Measurements from ENCODE around the gene WASF2.

The WASF2 gene

DNA sequence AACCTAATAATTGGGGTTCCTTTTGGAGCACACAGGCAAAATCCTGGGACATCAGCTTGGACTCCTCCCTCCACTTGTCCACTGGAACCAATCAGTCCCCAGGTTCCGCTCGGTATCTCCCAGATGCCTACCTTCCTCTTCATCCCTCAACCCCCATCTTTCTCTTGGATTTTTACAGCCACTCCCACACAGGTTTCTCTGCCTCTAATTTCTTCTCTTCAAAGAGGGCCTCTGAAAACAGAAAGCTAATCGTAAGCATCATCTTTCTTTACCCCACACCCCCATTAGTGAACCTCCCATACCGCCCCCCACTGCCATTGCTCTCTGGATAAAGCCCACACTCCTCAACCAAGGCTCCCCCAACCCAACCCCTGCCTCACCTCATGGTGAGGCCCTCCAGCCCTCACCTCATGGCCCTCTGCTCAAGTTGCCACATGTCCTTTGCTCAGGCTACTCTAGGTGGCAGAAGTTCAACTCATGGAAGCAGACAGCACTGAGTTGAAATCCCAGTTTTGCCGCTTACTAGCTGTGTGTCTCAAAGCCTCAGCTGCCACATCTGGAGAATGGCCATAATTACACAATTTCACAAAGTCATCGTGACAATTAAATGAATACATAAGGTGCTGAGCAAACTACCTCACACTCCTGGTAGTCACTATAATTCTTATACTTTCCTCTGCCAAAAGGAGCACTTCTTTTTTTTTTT lies 18.1 kb upstream of the WASF2 start:
- no peaks in the 10 kb centered on the region for H3K27me3 ChIP-seq (ENCODE audit: low read length)
- no peaks in the 10 kb centered on the region for H3K9me2 ChIP-seq (replicated peaks; ENCODE audit: insufficient read depth, low read length)
- no peaks in the 10 kb centered on the region for H3K9me3 ChIP-seq (ENCODE audit: insufficient read depth, low read length)
- H4K20me1 ChIP-seq (ENCODE audit: low read depth, low read length): no peaks in the 10 kb centered on the region
- H3K9ac ChIP-seq (ENCODE audit: low read length): no peak overlapping the region
- no peaks in the 10 kb centered on the region for H3K79me2 ChIP-seq (ENCODE audit: insufficient read depth, low read length)
- no peak for TF ChIP-seq EZH2phosphoT487 (conservative IDR thresholded peaks at IDR 0.05; ENCODE audit: low read length)
- TF ChIP-seq, protein P1, sequence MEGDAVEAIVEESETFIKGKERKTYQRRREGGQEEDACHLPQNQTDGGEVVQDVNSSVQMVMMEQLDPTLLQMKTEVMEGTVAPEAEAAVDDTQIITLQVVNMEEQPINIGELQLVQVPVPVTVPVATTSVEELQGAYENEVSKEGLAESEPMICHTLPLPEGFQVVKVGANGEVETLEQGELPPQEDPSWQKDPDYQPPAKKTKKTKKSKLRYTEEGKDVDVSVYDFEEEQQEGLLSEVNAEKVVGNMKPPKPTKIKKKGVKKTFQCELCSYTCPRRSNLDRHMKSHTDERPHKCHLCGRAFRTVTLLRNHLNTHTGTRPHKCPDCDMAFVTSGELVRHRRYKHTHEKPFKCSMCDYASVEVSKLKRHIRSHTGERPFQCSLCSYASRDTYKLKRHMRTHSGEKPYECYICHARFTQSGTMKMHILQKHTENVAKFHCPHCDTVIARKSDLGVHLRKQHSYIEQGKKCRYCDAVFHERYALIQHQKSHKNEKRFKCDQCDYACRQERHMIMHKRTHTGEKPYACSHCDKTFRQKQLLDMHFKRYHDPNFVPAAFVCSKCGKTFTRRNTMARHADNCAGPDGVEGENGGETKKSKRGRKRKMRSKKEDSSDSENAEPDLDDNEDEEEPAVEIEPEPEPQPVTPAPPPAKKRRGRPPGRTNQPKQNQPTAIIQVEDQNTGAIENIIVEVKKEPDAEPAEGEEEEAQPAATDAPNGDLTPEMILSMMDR (IDR thresholded peaks at IDR 0.05; ENCODE audit: insufficient read depth, low read length, poor library complexity, severe bottlenecking): no peak
- no peak overlapping the region for H3K27ac ChIP-seq (ENCODE audit: low read depth, low read length)
- no peak overlapping the region for H3K4me3 ChIP-seq (ENCODE audit: insufficient read depth, low read length, poor library complexity, severe bottlenecking)
- no peaks in the 10 kb centered on the region for H3K36me3 ChIP-seq (ENCODE audit: low read length)
- no peak overlapping the region for H2AFZ ChIP-seq (ENCODE audit: low read depth, low read length, severe bottlenecking)
- no peaks in the 10 kb centered on the region for H3F3A ChIP-seq (ENCODE audit: insufficient read depth)
- H3K4me2 ChIP-seq (ENCODE audit: low read depth, low read length, poor library complexity, severe bottlenecking): no peak overlapping the region

DNA sequence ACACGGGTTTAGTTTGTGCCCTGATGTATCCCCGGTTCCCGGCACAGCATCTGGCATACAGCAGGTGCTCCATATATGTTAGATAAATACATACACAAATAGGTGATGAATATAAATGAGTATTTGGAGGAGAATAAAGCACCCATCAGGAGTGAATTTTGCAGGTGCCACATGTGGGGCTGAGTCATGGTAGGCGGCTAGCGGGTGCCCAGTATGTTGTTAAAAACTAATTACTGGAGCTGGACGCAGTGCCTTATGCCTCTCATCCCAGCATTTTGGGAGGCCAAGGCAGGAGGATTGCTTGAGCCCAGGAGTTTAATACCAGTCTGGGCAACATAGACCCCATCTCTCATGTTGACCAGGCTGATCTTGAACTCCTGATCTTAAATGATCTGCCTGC lies 16.7 kb upstream of the WASF2 start:
- H3K4me3 ChIP-seq (ENCODE audit: insufficient read depth, low read length, poor library complexity, severe bottlenecking): no peak overlapping the region
- no peak overlapping the region for H3K27ac ChIP-seq (ENCODE audit: low read depth, low read length)
- no peak overlapping the region for H3K4me2 ChIP-seq (ENCODE audit: low read depth, low read length, poor library complexity, severe bottlenecking)
- no peak overlapping the region for H3K9ac ChIP-seq (ENCODE audit: low read length)
- no peaks in the 10 kb centered on the region for H3K9me3 ChIP-seq (ENCODE audit: insufficient read depth, low read length)
- no peaks in the 10 kb centered on the region for H4K20me1 ChIP-seq (ENCODE audit: low read depth, low read length)
- H3K9me2 ChIP-seq (replicated peaks; ENCODE audit: insufficient read depth, low read length): no peaks in the 10 kb centered on the region
- H3K36me3 ChIP-seq (ENCODE audit: low read length): no peaks in the 10 kb centered on the region
- H3F3A ChIP-seq (ENCODE audit: insufficient read depth): no peaks in the 10 kb centered on the region
- no peak overlapping the region for H2AFZ ChIP-seq (ENCODE audit: low read depth, low read length, severe bottlenecking)
- H3K79me2 ChIP-seq (ENCODE audit: insufficient read depth, low read length): no peaks in the 10 kb centered on the region
- TF ChIP-seq, protein P1 (IDR thresholded peaks at IDR 0.05; ENCODE audit: insufficient read depth, low read length, poor library complexity, severe bottlenecking): no peak
- no peak for TF ChIP-seq EZH2phosphoT487 (conservative IDR thresholded peaks at IDR 0.05; ENCODE audit: low read length)
- no peaks in the 10 kb centered on the region for H3K27me3 ChIP-seq (ENCODE audit: low read length)

DNA sequence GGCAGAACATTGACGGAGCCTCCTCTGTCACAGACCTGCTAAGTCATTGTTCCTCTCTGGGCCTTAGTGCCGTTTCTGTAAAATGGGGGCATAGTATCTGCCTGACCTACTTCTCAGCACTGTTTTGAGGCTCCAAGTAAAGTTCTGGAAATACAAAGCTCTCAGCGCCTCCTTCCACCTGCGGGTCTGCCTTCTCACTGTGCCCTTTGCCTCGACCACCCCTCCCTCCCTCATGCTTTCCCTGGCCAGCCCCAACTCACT lies 15.4 kb upstream of the WASF2 start:
- no peaks in the 10 kb centered on the region for H3F3A ChIP-seq (ENCODE audit: insufficient read depth)
- no peaks in the 10 kb centered on the region for H3K79me2 ChIP-seq (ENCODE audit: insufficient read depth, low read length)
- no peaks in the 10 kb centered on the region for H4K20me1 ChIP-seq (ENCODE audit: low read depth, low read length)
- H3K27ac ChIP-seq (ENCODE audit: low read depth, low read length): no peak overlapping the region
- no peak overlapping the region for H2AFZ ChIP-seq (ENCODE audit: low read depth, low read length, severe bottlenecking)
- no peaks in the 10 kb centered on the region for H3K36me3 ChIP-seq (ENCODE audit: low read length)
- no peak overlapping the region for H3K4me2 ChIP-seq (ENCODE audit: low read depth, low read length, poor library complexity, severe bottlenecking)
- TF ChIP-seq, protein P1 (IDR thresholded peaks at IDR 0.05; ENCODE audit: insufficient read depth, low read length, poor library complexity, severe bottlenecking): no peak
- no peak for TF ChIP-seq EZH2phosphoT487 (conservative IDR thresholded peaks at IDR 0.05; ENCODE audit: low read length)
- no peaks in the 10 kb centered on the region for H3K9me2 ChIP-seq (replicated peaks; ENCODE audit: insufficient read depth, low read length)
- no peak overlapping the region for H3K4me3 ChIP-seq (ENCODE audit: insufficient read depth, low read length, poor library complexity, severe bottlenecking)
- H3K27me3 ChIP-seq (ENCODE audit: low read length): no peaks in the 10 kb centered on the region
- H3K9me3 ChIP-seq (ENCODE audit: insufficient read depth, low read length): no peaks in the 10 kb centered on the region
- no peak overlapping the region for H3K9ac ChIP-seq (ENCODE audit: low read length)

Data from SU-DHL-6 (cell line).